H1 (cell line): ENCODE results near the gene C15orf40. TPM values are rescaled to one million over a fixed set of nuclear protein-coding genes. Genes with fewer than 3 reads are reported as not detected.

ENCODE experiments used
- CTCF ChIA-PET: fragments of 300-600 bp; sonication (Branson Sonifier 250); formaldehyde crosslinking; loops from one replicate; lab custom pipeline; 2021; ENCODE audit not compliant: partially characterized antibody; lab: Charles Lee
- POLR2A ChIA-PET: fragments of 300-600 bp; sonication (Branson Sonifier 250); formaldehyde crosslinking; loops from one replicate; lab custom pipeline; 2021; ENCODE audit warnings: inconsistent platforms; ENCODE audit not compliant: partially characterized antibody; lab: Charles Lee
- DNase-seq, 2 experiments: peaks; one replicate each; pipeline versions ENCODE4 v3.0.0 to v3.0.0-alpha.2; 2010 to 2022; ENCODE audit warnings: low spot score in 2 of 2, low read depth in 1 of 2, mixed read lengths in 1 of 2
- FAIRE-seq: peaks from 2 replicates; lab custom pipeline; 2011; peaks lifted over from hg19 to GRCh38; lab: Jason Lieb, UNC
- H2AFZ ChIP-seq: 2 replicates; pipeline ENCODE4 v1.8.1; 2012; ENCODE audit warnings: low read length, inconsistent platforms
- H2AK5ac ChIP-seq: 2 replicates; pipeline ENCODE4 v1.6.1; 2013; ENCODE audit warnings: low read depth, low read length
- H2BK120ac ChIP-seq: replicated peaks from 2 replicates; pipeline ENCODE3; 2013; ENCODE audit warnings: low read depth, low read length, inconsistent platforms
- H2BK12ac ChIP-seq: 2 replicates; pipeline ENCODE4 v1.6.1; 2013; ENCODE audit warnings: low read depth, low read length
- H2BK15ac ChIP-seq: 2 replicates; pipeline ENCODE4 v1.6.1; 2013; ENCODE audit warnings: low read length
- H2BK20ac ChIP-seq: 2 replicates; pipeline ENCODE4 v1.6.1; 2013; ENCODE audit warnings: low read length
- H2BK5ac ChIP-seq: 2 replicates; pipeline ENCODE4 v1.6.1; 2013; ENCODE audit warnings: low read depth, low read length
- H3K14ac ChIP-seq: 2 replicates; pipeline ENCODE4 v1.6.1; 2013; ENCODE audit warnings: inconsistent platforms; ENCODE audit not compliant: insufficient read length
- H3K18ac ChIP-seq: 2 replicates; pipeline ENCODE4 v1.6.1; 2013; ENCODE audit warnings: low read length; ENCODE audit errors: extremely low read depth
- H3K23ac ChIP-seq: 2 replicates; pipeline ENCODE4 v1.6.1; 2013; ENCODE audit warnings: inconsistent platforms; ENCODE audit not compliant: insufficient read length
- H3K23me2 ChIP-seq: 2 replicates; pipeline ENCODE4 v1.6.1; 2013; ENCODE audit warnings: low read depth, low read length
- H3K27ac ChIP-seq: 2 replicates; pipeline ENCODE4 v1.6.1; 2011; ENCODE audit warnings: low read depth, low read length, inconsistent platforms
- H3K27me3 ChIP-seq, 4 experiments: replicated peaks in 1 of 4; 1 replicate in 1 of 4; 2 replicates in 3 of 4; pipeline versions ENCODE4 v1.6.1 to v1.8.1; 2011 to 2013; ENCODE audit warnings: low read length in 3 of 4, mild to moderate bottlenecking in 3 of 4, inconsistent platforms in 2 of 4, mixed read lengths in 2 of 4, moderate library complexity in 1 of 4; ENCODE audit not compliant: control insufficient read depth in 3 of 4, insufficient read depth in 3 of 4; ENCODE audit errors: extremely low read depth in 1 of 4
- H3K36me3 ChIP-seq, 4 experiments: 2 replicates each; pipeline versions ENCODE4 v1.6.1 to v1.8.1; 2011 to 2013; ENCODE audit warnings: mild to moderate bottlenecking in 4 of 4, low read length in 3 of 4, moderate library complexity in 2 of 4, control low read depth in 1 of 4, inconsistent platforms in 1 of 4; ENCODE audit not compliant: insufficient read depth in 4 of 4, control insufficient read depth in 2 of 4
- H3K4ac ChIP-seq: replicated peaks from 2 replicates; pipeline ENCODE3; 2013; ENCODE audit warnings: low read length, low read depth, mixed read lengths, inconsistent platforms; ENCODE audit not compliant: insufficient read length
- H3K4me1 ChIP-seq, 4 experiments: replicated peaks in 1 of 4; 1 replicate in 1 of 4; 2 replicates in 3 of 4; pipeline versions ENCODE4 v1.6.1 to v1.8.1; 2011 to 2013; ENCODE audit warnings: low read length in 3 of 4, inconsistent platforms in 2 of 4, mixed read lengths in 1 of 4; ENCODE audit not compliant: insufficient read depth in 4 of 4, control insufficient read depth in 3 of 4
- H3K4me2 ChIP-seq, 2 experiments: 2 replicates each; pipeline versions ENCODE4 v1.6.1 to v1.8.1; 2011 to 2013; ENCODE audit warnings: low read depth in 2 of 2, low read length in 2 of 2, control low read depth in 1 of 2, inconsistent platforms in 1 of 2, mild to moderate bottlenecking in 1 of 2; ENCODE audit not compliant: insufficient read depth in 1 of 2
- H3K4me3 ChIP-seq, 4 experiments: fragments of 200-600, 300-600 bp in 1 of 4; sonication (generic), shearing (Covaris generic), sonication (Bioruptor Twin) in 1 of 4; 2 replicates each; pipeline versions ENCODE4 v1.5.1 to v1.8.1; 2011 to 2016; ENCODE audit warnings: low read length in 4 of 4, low read depth in 3 of 4, control low read depth in 2 of 4, inconsistent platforms in 2 of 4, mild to moderate bottlenecking in 2 of 4, mixed read lengths in 1 of 4, moderate library complexity in 1 of 4; ENCODE audit not compliant: insufficient read depth in 2 of 4; ENCODE audit errors: extremely low read depth in 1 of 4
- H3K56ac ChIP-seq: replicated peaks from 2 replicates; pipeline ENCODE3; 2013; ENCODE audit warnings: low read depth, mild to moderate bottlenecking, mixed read lengths, low read length, inconsistent platforms; ENCODE audit not compliant: insufficient read length
- H3K79me1 ChIP-seq: 2 replicates; pipeline ENCODE4 v1.6.1; 2013; ENCODE audit warnings: low read depth, low read length, control low read depth
- H3K79me2 ChIP-seq, 2 experiments: 2 replicates each; pipeline versions ENCODE4 v1.6.1 to v1.8.1; 2012 to 2013; ENCODE audit warnings: low read length in 2 of 2, mild to moderate bottlenecking in 2 of 2, inconsistent platforms in 1 of 2; ENCODE audit not compliant: insufficient read depth in 2 of 2, control insufficient read depth in 1 of 2
- H3K9ac ChIP-seq, 4 experiments: replicated peaks in 1 of 4; 1 replicate in 1 of 4; 2 replicates in 3 of 4; pipeline versions ENCODE4 v1.6.1 to v1.8.1; 2011 to 2013; ENCODE audit warnings: low read depth in 3 of 4, low read length in 3 of 4, control low read depth in 2 of 4, mild to moderate bottlenecking in 2 of 4, moderate library complexity in 2 of 4, inconsistent platforms in 1 of 4; ENCODE audit errors: extremely low read depth in 1 of 4
- H3K9me3 ChIP-seq, 2 experiments: 2 replicates each; pipeline versions ENCODE4 v1.6.1 to v1.8.1; 2012 to 2013; ENCODE audit warnings: mild to moderate bottlenecking in 2 of 2, moderate library complexity in 2 of 2, control low read depth in 1 of 2, inconsistent platforms in 1 of 2, low read depth in 1 of 2, low read length in 1 of 2, mixed read lengths in 1 of 2; ENCODE audit not compliant: insufficient read depth in 2 of 2
- H4K20me1 ChIP-seq, 2 experiments: replicated peaks in 1 of 2; 2 replicates each; pipeline versions ENCODE3 to v1.8.1; 2011 to 2013; ENCODE audit warnings: inconsistent platforms in 2 of 2, low read length in 2 of 2, mild to moderate bottlenecking in 1 of 2; ENCODE audit not compliant: insufficient read depth in 2 of 2, control insufficient read depth in 1 of 2
- H4K5ac ChIP-seq: 2 replicates; pipeline ENCODE4 v1.6.1; 2013; ENCODE audit warnings: low read length, low read depth, mixed read lengths, inconsistent platforms; ENCODE audit not compliant: insufficient read length
- H4K8ac ChIP-seq: 2 replicates; pipeline ENCODE4 v1.8.0; 2013; ENCODE audit warnings: mild to moderate bottlenecking, moderate library complexity, low read length, inconsistent platforms; ENCODE audit not compliant: insufficient read depth; ENCODE audit errors: extremely low read depth
- H4K91ac ChIP-seq: replicated peaks from 2 replicates; pipeline ENCODE3; 2013; ENCODE audit warnings: low read length, mixed read lengths, inconsistent platforms; ENCODE audit not compliant: insufficient read length
- BRCA1 ChIP-seq: IDR thresholded peaks from 2 replicates; pipeline ENCODE4 v1.6.1; 2012; ENCODE audit warnings: low read depth, low read length, improper control_type of control experiment
- GTF2F1 ChIP-seq: IDR thresholded peaks from 2 replicates; pipeline ENCODE4 v1.6.1; 2012; ENCODE audit warnings: low read depth, low read length, improper control_type of control experiment, borderline replicate concordance
- MAFK ChIP-seq: IDR thresholded peaks from 2 replicates; pipeline ENCODE4 v1.6.1; 2012; ENCODE audit warnings: low read depth, mild to moderate bottlenecking, improper control_type of control experiment, low read length
- POLR2A ChIP-seq, 2 experiments: IDR thresholded peaks; 1 replicate in 1 of 2; 2 replicates in 1 of 2; pipeline ENCODE4 v1.6.1; 2011; ENCODE audit warnings: low read depth in 2 of 2, low read length in 2 of 2, mild to moderate bottlenecking in 2 of 2; ENCODE audit errors: control extremely low read depth in 1 of 2
- SAP30 ChIP-seq: fragments of 300-600 bp; sonication (generic); IDR thresholded peaks from 2 replicates; pipeline ENCODE4 v1.7.1; 2012; ENCODE audit warnings: low read length, moderate library complexity, mild to moderate bottlenecking, inconsistent platforms; ENCODE audit not compliant: insufficient read depth, insufficient replicate concordance
- WGBS, 2 experiments: shearing (Covaris generic) in 1 of 2; methylation state at CpG; one replicate each; pipeline versions ENCODE4 v1.1.6 to v1.1.7; 2013 to 2015; ENCODE audit warnings: low lambda C conversion rate in 2 of 2, mixed read lengths in 2 of 2, inconsistent platforms in 1 of 2, low coverage in 1 of 2, missing lambda C conversion rate in 1 of 2; ENCODE audit not compliant: insufficient replicate concordance in 2 of 2, insufficient coverage in 1 of 2, insufficient read length in 1 of 2; ENCODE audit errors: extremely low coverage in 1 of 2, missing lambda C conversion rate in 1 of 2; 5-methylcytosine and 5-hydroxymethylcytosine counted together
- polyA plus RNA-seq, 7 experiments: library from polyadenylated mRNA; depleted of rRNA in 3 of 7; stranded (reverse) in 5 of 7; unstranded in 2 of 7; fragments of >200 nt in 5 of 7; fragments of 200-250 nt in 2 of 7; gene quantifications; 1 replicate in 5 of 7; 2 replicates in 1 of 7; 4 replicates in 1 of 7; pipeline versions ENCODE4 v1.2.1 to v1.2.3, GENCODE V29; 2011 to 2013; ENCODE audit warnings: missing spikeins in 2 of 7, mixed read lengths in 2 of 7
- total RNA-seq: library from RNA; stranded (reverse); fragmentation: NEBNext Ultra II Directional; extraction: Animal tissue kit (Norgen Biotek cat#: 25700); gene quantifications from 2 replicates; pipeline ENCODE4 v1.2.1, GENCODE V29; 2021

The C15orf40 gene
- total and polyA plus RNA-seq, 2 of the 8 experiments (the other 6 are each of a cell fraction or from before 2014, with no cell fraction given) = 10.7 TPM

GRCh38 chr15:82944821-82945220 lies 66.6 kb downstream of the C15orf40 start:
- Histone ChIP-seq H4K91ac (no peak overlapping the region), H2BK5ac (no peak overlapping the region), H3K14ac (no peak overlapping the region), H3K4me2 (no peak overlapping the region), H3K79me2 (no peaks in the 10 kb centered on the region), H2BK12ac (no peak overlapping the region), H3K56ac (no peak overlapping the region), H2BK20ac (no peak overlapping the region), H3K36me3 (no peaks in the 10 kb centered on the region), H3K9me3 (no peaks in the 10 kb centered on the region), H2AFZ (no peak overlapping the region), H3K27ac (no peak overlapping the region), H3K23ac (no peak overlapping the region), H3K4me1 (no peaks in the 10 kb centered on the region), H2BK120ac (no peak overlapping the region), H3K4me3 (no peak overlapping the region), H4K5ac (no peak overlapping the region), H3K4ac (no peak overlapping the region), H3K27me3 (no peaks in the 10 kb centered on the region), H4K20me1 (peaks cover 0 to 2% of the 10 kb centered on the region in 2 experiments), H2BK15ac (no peak overlapping the region), H3K23me2 (no peaks in the 10 kb centered on the region), H3K79me1 (no peaks in the 10 kb centered on the region), H3K9ac (no peak overlapping the region), H4K8ac (no peak overlapping the region), H3K18ac (no peak overlapping the region), H2AK5ac (no peak overlapping the region)
- DNase-seq = no peak
- ChIA-PET CTCF (interaction anchor here (1.0 to 2.4 kb wide), 2 partner anchors 12 to 55 kb away, joined by 4 to 7 read pairs; no protein-coding TSS in a partner anchor), POLR2A (no interaction called here)
- FAIRE-seq = no peak
- WGBS, 2 experiments = 82% methylated on average over 5 of the region's 5 CpGs; no CpG with 5 or more reads in 1 of the 2 experiments
- TF ChIP-seq GTF2F1 (no peak), MAFK (no peak), POLR2A (IDR thresholded peaks at IDR 0.05; ENCODE audit: control extremely low read depth in 1 of 2, low read depth in 2 of 2, low read length in 2 of 2) (no peak), BRCA1 (no peak), SAP30 (no peak)
